Measurements from ENCODE around the gene GLT6D1.

GRCh38 chr9:135589596-135590485 lies 49.5 kb downstream of the GLT6D1 start:
- TF ChIP-seq, protein P1, sequence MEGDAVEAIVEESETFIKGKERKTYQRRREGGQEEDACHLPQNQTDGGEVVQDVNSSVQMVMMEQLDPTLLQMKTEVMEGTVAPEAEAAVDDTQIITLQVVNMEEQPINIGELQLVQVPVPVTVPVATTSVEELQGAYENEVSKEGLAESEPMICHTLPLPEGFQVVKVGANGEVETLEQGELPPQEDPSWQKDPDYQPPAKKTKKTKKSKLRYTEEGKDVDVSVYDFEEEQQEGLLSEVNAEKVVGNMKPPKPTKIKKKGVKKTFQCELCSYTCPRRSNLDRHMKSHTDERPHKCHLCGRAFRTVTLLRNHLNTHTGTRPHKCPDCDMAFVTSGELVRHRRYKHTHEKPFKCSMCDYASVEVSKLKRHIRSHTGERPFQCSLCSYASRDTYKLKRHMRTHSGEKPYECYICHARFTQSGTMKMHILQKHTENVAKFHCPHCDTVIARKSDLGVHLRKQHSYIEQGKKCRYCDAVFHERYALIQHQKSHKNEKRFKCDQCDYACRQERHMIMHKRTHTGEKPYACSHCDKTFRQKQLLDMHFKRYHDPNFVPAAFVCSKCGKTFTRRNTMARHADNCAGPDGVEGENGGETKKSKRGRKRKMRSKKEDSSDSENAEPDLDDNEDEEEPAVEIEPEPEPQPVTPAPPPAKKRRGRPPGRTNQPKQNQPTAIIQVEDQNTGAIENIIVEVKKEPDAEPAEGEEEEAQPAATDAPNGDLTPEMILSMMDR (IDR thresholded peaks at IDR 0.05; ENCODE audit: insufficient read depth, low read depth, low read length), result no peak
- TF ChIP-seq EZH2 (IDR thresholded peaks at IDR 0.05; ENCODE audit: insufficient read depth, low read length), result no peak

All from astrocyte (in vitro differentiated cells and primary cell).